Measurements from ENCODE around the gene ADO.

Gene ADO

GRCh38 chr10:62813981-62814380, 9.5 kb downstream of the ADO start:
- DNase-seq (ENCODE audit: low read depth), result no peak
- H3K4me3 ChIP-seq (ENCODE audit: control insufficient read depth, low read depth, low read length), result no peak overlapping the region
- TF ChIP-seq, protein P1, sequence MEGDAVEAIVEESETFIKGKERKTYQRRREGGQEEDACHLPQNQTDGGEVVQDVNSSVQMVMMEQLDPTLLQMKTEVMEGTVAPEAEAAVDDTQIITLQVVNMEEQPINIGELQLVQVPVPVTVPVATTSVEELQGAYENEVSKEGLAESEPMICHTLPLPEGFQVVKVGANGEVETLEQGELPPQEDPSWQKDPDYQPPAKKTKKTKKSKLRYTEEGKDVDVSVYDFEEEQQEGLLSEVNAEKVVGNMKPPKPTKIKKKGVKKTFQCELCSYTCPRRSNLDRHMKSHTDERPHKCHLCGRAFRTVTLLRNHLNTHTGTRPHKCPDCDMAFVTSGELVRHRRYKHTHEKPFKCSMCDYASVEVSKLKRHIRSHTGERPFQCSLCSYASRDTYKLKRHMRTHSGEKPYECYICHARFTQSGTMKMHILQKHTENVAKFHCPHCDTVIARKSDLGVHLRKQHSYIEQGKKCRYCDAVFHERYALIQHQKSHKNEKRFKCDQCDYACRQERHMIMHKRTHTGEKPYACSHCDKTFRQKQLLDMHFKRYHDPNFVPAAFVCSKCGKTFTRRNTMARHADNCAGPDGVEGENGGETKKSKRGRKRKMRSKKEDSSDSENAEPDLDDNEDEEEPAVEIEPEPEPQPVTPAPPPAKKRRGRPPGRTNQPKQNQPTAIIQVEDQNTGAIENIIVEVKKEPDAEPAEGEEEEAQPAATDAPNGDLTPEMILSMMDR (conservative IDR thresholded peaks at IDR 0.05; ENCODE audit: control insufficient read depth, insufficient read depth, low read depth, low read length), result no peak

DNA sequence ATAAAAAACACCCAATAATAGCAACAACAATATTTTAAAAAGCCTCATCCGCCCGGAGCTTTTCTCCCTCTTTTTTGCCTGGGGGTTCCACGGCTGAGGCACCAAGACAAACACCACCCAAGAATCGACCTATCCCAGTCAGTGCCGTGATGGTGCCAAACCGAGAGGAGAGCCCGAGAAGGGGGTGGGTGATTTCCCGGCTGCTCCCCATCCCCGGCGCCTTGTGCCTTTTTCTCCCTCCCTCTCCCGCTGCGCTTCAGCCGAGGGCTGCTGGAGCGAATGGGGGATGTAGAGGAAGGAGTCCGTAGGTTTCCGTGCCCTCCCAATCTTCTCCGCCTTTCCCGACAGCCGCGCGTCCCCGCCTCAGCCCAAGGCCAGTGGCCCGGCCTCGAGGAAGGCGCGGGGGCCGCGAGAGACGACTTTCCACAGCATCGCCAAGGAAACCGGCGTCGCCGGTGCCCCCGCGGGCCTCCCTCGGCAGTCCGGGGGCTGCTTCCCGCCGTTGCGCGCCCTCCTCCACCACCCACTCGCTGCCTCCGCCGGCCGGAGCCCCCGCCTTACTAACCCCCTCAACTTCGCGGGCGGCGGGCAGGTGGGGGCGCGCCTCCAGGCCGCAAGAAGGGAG, 10.3 kb downstream of the ADO start:
- TF ChIP-seq, protein P1 (conservative IDR thresholded peaks at IDR 0.05; ENCODE audit: control insufficient read depth, insufficient read depth, low read depth, low read length), result no peak
- DNase-seq (ENCODE audit: low read depth), result no peak

DNA sequence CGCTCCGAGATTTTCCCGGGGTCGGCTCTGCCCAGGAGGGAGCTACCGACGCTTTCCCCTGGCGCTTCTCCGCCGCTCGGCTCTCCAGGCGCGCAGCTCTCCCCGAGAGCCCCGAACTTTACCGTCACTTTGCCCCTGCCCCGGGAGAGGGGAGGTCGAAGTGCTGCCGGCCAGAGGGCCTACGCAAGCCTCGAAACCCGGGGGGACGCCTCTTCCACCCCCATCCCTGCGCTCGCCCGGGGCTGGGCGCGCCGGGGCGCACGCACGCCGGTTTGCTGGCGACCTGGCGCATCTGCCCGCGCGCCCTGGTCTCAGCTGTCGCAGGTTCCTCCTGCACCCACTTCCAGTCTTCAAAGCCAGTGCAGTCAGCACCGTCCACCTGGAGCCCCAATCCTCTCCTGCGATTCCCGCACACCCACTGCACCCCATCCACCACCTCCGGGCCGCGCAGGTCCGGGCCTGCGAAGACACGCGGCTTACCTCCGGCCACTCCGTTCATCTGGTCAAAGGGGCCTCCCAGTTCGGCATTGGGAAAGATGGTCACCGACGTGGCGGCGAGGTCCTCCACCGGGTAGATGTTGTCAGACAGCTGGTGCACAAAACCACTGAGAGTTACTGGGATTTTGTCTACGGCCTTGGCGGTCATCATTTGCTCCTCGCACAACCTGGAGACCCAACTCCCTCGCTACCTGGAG, 11.0 kb downstream of the ADO start:
- DNase-seq (ENCODE audit: low read depth), result no peak
- TF ChIP-seq, protein P1 (conservative IDR thresholded peaks at IDR 0.05; ENCODE audit: control insufficient read depth, insufficient read depth, low read depth, low read length), result no peak
- H3K4me3 ChIP-seq (ENCODE audit: control insufficient read depth, low read depth, low read length), result peak overlapping the region; percentile 53

More for the DNA sequence above, 10.3 kb downstream of the ADO start:
- H3K4me3 ChIP-seq (ENCODE audit: control insufficient read depth, low read depth, low read length), result peak overlapping the region; percentile 53

GRCh38 chr10:62816076-62816330, 11.5 kb downstream of the ADO start:
- H3K4me3 ChIP-seq (ENCODE audit: control insufficient read depth, low read depth, low read length), result peak overlapping the region; percentile 53
- no peak for DNase-seq (ENCODE audit: low read depth)
- TF ChIP-seq, protein P1 (conservative IDR thresholded peaks at IDR 0.05; ENCODE audit: control insufficient read depth, insufficient read depth, low read depth, low read length), result no peak

DNA sequence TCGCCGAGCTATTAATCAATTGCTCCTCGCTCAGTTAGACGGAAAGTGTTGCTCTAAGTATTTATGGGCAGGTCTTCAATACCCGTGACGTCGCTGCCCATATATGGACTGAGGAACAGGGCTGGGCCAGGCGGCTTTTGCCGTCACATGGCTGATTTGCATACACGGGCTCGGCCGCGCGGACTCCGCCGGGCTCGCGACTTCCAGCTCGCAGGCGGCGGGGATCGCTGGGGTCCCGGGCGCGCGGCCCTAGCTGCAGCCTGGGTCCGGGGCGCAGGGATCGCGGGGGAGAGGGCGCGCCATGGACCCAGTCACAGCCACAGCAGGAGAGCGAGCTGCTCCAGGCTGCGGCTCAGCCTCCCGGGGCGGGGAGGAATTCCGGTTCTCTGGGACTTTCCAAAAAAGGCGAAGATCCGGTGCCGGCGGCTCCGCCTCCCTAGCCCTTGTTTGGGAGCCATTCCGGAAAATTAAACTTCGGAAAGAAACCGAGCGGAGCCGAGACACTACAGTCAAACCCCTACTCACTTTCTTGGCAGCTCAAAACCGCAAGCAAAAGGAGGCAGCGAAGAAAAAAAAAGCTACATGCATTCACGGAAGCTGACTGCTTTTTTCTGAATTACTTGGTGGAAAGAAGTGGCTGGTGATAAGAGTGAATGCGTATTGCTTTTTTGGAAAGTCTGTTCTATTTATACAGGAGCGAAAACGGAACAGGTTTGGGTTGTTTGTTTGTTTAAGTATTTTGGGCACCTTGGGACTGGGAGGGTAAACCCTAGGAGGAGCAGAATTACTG, 12.0 kb downstream of the ADO start, which contains the start of gene EGR2:
TSS of gene EGR2 (minus strand) at position 36 of the 790 bp plus-strand sequence. CDS start 337 bp downstream, outside the sequence.
- TF ChIP-seq, protein P1 (conservative IDR thresholded peaks at IDR 0.05; ENCODE audit: control insufficient read depth, insufficient read depth, low read depth, low read length), result no peak
- H3K4me3 ChIP-seq (ENCODE audit: control insufficient read depth, low read depth, low read length), result peak within 1 kb of the TSS; percentile 53
- peak; percentile 92 for DNase-seq (ENCODE audit: low read depth)

GRCh38 chr10:62817121-62817765, 12.7 kb downstream of the ADO start:
- no peak for DNase-seq (ENCODE audit: low read depth)
- TF ChIP-seq, protein P1 (conservative IDR thresholded peaks at IDR 0.05; ENCODE audit: control insufficient read depth, insufficient read depth, low read depth, low read length), result no peak
- peak overlapping the region; percentile 53 for H3K4me3 ChIP-seq (ENCODE audit: control insufficient read depth, low read depth, low read length)

Data from fibroblast of mammary gland (primary cell).